Measurements from ENCODE around the gene SCYGR7. TPM values are rescaled to one million over a fixed set of nuclear protein-coding genes. Genes with fewer than 3 reads are reported as not detected.
A peak's percentile ranks its signal among the peaks of the same experiment; 100 is the strongest.
"Not testable (repeated sequence)": the region's sequence is repeated elsewhere in the genome, so short reads cannot be mapped to it uniquely, and the experiment has no call there.

The SCYGR7 gene, protein sequence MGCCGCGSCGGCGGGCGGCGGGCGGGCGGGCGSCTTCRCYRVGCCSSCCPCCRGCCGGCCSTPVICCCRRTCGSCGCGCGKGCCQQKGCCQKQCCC
- polyA plus RNA-seq (2012; ENCODE audit: insufficient read depth, insufficient read length), result not detected

DNA sequence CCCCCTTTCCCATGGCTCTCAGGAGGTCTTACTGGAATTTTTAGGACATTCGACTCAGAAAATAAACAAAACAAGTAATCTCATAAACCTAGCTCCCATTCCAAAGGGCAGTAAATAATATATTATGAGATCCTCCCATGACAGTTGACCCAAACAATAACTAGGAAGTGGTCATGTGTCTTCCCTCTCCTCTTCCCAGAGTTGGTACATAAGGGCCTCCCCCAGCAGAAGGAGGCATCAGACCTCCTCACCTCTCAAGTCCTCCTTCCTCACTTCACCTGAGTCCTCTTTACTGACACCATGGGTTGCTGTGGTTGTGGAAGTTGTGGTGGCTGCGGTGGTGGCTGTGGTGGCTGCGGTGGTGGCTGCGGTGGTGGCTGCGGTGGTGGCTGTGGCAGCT lies at the start of gene SCYGR7:
Gene SCYGR7, plus strand, starts transcription at position 301 of the 400 bp plus-strand sequence. Its CDS starts 0 bp downstream, at position 301.
- no peak within 1 kb of the TSS for H3K4me3 ChIP-seq (ENCODE audit: low read length)
- no peak for DNase-seq (ENCODE audit: low read depth, low spot score)

DNA sequence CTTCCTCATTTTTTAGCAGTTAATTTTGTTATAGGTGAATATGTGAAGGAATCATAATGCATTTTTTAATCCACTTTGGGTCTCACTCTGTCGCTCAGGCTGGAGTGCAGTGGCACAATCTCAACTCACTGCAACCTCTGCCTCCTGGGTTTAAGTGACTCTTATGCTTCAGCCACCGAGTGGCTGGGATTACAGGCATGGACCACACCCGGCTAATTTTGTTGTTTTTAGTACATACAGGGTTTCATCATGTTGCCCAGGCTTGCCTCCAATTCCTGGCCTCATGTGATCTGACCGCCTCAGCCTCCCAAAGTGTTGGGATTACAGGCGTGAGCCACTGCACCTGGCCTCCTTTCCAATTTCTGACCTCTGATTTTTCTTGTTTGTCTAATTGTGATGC lies 43.9 kb upstream of the SCYGR7 start:
- no peak for DNase-seq (ENCODE audit: low read depth, low spot score)
- no peak overlapping the region for H3K4me3 ChIP-seq (ENCODE audit: low read length)

GRCh38 chr2:227687189-227687588 lies 40.9 kb upstream of the SCYGR7 start:
- no peak overlapping the region for H3K4me3 ChIP-seq (ENCODE audit: low read length)
- DNase-seq (ENCODE audit: low read depth, low spot score), result no peak

- no peak overlapping the region for H3K4me3 ChIP-seq (ENCODE audit: low read length)
- no peak for DNase-seq (ENCODE audit: low read depth, low spot score)
Observed at GRCh38 chr2:227696990-227697679, 31.0 kb upstream of the SCYGR7 start.

DNA sequence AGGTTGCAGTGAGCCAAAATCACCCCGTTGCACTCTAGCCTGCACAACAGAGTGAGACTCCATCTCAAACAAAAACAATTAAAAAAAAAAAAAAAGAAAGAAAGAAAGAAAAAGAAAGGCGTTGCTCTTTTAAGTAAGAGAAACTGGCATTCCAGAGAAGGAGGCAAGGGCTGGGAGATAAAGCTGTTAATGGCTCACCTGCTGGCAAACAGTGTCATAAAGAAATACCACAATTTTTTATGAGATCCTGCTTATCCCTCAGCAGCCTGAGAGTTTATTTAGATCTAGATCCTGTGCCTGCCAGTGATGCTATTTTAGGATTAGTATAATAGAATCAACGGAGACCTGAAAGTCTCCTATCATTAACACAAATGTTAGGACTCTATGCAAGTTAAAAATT lies 26.6 kb upstream of the SCYGR7 start:
- no peak overlapping the region for H3K4me3 ChIP-seq (ENCODE audit: low read length)
- DNase-seq (ENCODE audit: low read depth, low spot score), result no peak

DNA sequence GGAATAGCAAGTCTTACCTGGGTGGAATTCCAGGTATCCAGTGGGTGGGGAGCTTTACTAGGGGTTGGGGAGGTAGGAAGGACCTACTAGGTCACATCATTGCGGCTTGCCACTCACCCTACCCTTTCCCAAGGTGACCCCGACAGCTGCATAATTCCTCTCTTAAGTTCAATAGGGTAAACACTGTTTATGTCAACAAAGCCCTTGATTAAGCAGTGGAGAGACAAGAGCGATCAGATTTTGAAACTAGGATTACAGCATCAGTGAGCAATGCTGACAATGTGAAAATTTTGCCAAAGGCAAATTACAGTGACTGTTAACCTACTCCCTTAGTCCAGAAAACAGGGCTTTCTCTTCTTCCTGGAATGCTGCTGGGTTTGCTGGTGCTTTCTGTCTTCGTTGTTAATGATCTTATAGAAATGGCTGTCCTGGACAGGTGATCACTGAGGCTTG lies 24.8 kb upstream of the SCYGR7 start:
- DNase-seq (ENCODE audit: low read depth, low spot score), result no peak
- no peak overlapping the region for H3K4me3 ChIP-seq (ENCODE audit: low read length)

DNA sequence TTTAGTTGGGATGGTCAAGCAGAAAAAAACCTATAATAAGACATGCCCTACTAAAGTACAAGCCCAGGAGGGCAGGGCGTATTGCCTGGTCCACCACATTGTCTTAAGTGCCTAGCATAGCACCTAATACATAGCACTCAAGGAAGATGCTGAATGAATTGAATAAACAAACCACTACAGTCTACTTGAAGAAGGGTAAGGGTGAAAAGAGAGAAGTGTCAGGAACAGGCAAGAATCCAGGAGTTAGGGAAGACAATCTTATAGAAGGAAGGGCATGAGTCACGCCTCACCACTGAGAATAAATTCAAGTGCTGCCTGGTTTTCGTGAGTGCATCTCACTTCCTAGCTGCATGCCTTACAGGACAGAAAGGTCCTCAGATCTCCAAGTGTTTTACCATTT lies 24.2 kb upstream of the SCYGR7 start:
- no peak for DNase-seq (ENCODE audit: low read depth, low spot score)
- no peak overlapping the region for H3K4me3 ChIP-seq (ENCODE audit: low read length)

DNA sequence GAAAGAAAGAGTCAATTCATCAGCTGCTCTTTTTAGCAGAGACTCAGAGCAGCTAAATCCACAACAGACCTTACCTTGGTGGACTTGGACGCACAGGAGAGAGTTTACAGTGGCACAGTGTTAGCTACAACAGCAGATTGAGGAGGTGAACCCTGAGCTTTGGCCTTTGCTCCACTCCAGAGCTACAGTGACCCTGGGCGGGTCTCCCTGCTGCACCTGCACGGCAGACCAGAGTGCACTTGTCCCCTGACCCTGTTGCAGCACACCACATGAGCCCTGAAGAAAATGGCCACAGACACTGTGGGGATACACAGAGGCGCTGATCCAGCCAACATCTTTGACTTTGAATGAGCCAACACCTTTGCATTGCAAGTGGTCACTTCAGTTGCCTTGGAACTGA lies 21.3 kb upstream of the SCYGR7 start:
- no peak for DNase-seq (ENCODE audit: low read depth, low spot score)
- H3K4me3 ChIP-seq (ENCODE audit: low read length), result no peak overlapping the region

DNA sequence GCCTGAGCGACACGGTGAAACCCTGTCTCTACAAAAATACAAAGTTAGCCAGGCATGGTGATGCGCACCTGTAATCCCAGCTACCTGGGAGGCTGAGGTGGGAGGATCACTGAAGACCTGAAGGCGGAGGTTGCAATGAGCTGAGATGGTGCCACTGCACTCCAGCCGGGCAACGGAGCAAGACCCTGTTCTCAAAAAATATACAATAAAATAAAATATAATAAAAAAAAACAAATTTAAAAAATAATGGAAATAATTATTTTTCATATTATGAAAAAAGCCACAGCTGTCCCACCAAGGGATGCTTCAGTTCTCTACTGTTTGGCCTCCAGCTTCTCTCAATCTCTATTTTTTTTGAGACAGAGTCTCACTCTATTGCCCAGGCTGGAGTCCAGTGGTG lies 20.7 kb upstream of the SCYGR7 start:
- H3K4me3 ChIP-seq (ENCODE audit: low read length), result no peak overlapping the region
- no peak for DNase-seq (ENCODE audit: low read depth, low spot score)

DNA sequence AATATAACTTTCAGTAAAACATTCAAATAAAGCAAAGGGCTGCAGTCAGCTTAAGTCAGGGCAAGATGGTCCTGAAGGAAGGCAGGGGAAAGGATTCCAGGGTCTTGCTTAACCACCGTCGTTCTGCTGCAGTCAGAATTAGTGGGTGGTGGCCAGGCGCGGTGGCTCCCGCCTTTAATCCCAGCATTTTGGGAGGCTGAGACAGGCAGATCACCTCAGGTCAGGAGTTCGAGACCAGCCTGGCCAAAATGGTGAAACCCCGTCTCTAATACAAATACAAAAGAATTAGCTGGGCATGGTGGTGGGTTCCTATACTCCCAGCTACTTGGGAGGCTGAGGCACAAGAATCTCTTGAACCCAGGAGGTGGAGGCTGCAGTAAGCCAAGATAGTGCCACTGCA lies 17.1 kb upstream of the SCYGR7 start:
- no peak overlapping the region for H3K4me3 ChIP-seq (ENCODE audit: low read length)
- DNase-seq (ENCODE audit: low read depth, low spot score), result no peak

DNA sequence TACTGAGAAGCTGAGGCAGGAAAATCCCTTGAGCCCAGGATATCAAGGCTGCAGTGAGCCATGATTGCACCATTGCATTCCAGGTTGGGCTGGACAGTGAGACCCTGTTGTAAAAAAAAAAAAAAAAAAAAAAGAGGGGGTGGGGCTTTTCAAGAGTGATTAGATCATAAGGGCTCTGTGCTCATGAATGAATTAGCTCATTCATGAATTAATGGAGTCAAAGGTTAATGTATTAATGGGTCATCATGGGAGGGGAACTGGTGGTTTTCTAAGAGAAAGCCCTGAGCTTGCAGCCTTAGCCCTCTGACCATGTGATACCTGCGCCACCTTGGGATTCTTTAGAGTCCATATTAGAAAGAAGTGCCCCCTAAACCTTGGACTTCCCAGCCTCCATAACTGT lies 14.8 kb upstream of the SCYGR7 start:
- no peak for DNase-seq (ENCODE audit: low read depth, low spot score)
- no peak overlapping the region for H3K4me3 ChIP-seq (ENCODE audit: low read length)

DNA sequence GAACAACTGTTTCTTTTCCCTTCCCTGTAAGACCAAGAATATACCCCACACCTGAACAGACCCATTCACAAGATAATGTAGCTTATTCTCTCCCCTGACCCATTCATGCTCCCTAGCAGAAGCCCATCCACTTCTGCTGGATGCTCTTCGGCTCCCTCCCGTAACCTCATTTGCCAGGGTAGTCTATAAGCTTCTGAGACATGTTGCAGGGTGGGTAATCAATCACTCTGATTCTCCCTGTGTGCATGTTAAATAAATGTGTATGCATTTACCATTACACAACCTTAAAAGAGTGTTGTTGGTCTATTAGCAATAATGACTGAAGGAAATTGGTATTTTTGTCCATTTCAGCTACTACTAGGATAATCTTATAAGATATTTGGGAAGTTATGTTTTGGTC lies 11.6 kb upstream of the SCYGR7 start:
- DNase-seq (ENCODE audit: low read depth, low spot score), result no peak
- H3K4me3 ChIP-seq (ENCODE audit: low read length), result no peak overlapping the region

DNA sequence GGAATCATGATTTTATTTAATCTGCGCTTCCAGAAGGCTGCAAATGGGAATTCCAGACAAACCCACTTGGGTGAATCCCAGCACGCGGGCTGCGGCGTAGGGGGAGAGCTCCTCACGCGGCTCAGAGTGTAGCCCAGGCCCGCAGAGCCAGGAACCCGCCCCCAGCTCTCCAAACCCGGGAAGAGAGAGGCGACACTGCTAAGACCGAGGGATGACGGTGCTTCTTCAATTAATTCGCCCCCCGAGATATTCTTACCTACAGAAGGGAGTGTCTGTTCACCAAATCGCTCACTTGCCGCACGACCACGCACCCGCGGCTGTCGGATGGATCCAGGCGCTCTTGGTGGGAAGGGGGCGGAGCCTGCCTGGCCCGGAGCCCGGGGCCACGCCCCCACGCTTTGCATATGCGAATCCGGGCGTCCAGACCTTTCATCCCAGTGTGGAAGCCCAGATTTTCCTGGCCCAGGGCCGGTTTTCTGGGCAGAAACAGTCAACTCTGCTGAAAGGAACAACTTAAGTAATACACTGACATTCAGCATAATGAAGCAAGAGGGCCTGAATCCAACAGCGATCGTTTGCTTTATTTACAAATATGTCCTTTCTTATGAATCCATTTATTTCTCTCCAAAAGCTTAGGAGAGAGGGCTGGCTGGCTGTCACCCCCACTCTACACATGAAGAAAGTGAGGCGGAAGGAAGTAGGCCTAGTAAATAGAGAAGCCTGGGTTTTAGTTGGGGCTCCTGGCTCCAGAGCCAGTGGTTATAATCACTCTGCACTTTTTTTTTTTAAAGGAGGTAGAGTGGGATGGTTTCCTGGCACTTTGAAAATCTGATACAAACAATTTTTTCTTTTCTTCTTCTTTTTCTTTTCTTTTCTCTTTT lies 10.2 kb upstream of the SCYGR7 start, which contains the start of gene SLC19A3:
Gene SLC19A3, minus strand, starts transcription at position 342 of the 881 bp plus-strand sequence. CDS start 15,710 bp downstream, outside the sequence.
- H3K4me3 ChIP-seq (ENCODE audit: low read length), result no peak within 1 kb of the TSS
- no peak for DNase-seq (ENCODE audit: low read depth, low spot score)

DNA sequence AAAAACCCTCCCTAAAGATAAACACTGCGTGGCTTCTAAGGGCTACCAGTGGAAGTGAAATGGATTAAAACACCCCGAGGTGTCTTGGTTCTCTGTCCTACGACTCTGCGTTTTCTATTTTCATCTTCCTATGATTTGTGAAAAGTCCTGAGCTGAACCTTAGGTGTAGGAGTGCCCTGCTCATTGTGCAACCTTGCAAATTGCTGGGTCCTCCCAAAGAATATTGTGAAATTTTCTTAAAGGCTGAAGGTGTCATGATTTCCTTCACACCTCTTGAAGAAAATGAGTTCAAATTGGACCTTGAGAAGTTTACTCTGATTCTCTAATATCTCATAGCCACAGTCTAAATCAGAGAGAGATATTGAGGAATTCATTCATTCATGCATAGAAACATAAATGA lies 8.5 kb upstream of the SCYGR7 start:
- DNase-seq (ENCODE audit: low read depth, low spot score), result no peak
- no peak overlapping the region for H3K4me3 ChIP-seq (ENCODE audit: low read length)

GRCh38 chr2:227720680-227721079 lies 7.5 kb upstream of the SCYGR7 start:
- H3K4me3 ChIP-seq (ENCODE audit: low read length), result no peak overlapping the region
- no peak for DNase-seq (ENCODE audit: low read depth, low spot score)

- DNase-seq (ENCODE audit: low read depth, low spot score); H3K4me3 ChIP-seq (ENCODE audit: low read length): not testable (repeated sequence)
Observed at GRCh38 chr2:227722821-227723220, 5.3 kb upstream of the SCYGR7 start.

DNA sequence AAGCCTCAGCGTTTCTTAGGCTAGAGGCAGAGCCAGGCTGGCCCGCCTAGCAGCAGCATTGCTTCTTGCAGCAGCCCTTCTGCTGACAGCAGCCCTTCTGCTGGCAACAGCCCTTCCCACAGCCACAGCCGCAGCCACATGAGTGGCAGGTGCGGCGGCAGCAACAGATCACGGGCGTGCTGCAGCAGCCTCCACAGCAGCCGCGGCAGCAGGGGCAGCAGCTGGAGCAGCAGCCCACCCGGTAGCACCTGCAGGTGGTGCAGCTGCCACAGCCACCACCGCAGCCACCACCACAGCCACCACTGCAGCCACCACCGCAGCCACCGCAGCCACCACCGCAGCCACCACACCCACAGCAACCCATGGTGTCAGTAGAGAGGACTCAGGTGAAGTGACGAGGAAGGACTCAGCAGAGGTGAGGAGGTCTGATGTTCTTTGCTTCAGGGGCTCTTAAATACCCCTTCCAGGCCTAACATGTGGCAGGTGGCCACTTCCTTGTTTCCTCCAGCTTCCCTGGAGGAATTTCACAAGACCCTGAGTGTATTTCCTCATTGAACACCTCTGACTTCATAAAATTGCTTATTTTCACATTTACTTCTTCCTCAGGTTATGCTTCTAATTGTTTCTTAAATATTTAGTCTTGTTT lies 3.6 kb upstream of the SCYGR7 start, which contains the start of gene SCYGR6:
Gene SCYGR6, minus strand, starts transcription at position 364 of the 646 bp plus-strand sequence. Its CDS starts 0 bp downstream, at position 364.
- DNase-seq (ENCODE audit: low read depth, low spot score), result peak; percentile 17

DNA sequence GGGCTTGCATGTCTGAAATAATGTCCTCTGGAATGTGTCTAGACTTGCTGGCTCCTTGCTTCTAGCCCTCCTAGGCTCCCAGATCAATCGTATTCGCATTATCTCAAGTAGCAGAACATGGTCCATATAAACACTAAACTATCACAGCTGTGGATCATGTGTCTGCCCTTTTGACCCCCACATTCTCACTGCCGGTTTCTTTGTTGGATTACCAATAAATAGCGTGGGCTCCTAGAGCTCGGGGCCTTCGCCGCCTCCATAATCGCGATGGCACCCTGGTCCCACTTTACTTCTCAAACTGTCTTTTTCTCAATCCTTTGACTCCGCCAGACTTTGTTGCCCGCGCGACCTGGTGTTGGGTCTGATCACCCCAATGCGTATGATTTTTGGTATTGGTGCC lies 11.2 kb downstream of the SCYGR7 start:
- no peak overlapping the region for H3K4me3 ChIP-seq (ENCODE audit: low read length)
- DNase-seq (ENCODE audit: low read depth, low spot score), result no peak

More for the DNA sequence above, 3.6 kb upstream of the SCYGR7 start, which contains the start of gene SCYGR6:
- H3K4me3 ChIP-seq (ENCODE audit: low read length), result no peak within 1 kb of the TSS

DNA sequence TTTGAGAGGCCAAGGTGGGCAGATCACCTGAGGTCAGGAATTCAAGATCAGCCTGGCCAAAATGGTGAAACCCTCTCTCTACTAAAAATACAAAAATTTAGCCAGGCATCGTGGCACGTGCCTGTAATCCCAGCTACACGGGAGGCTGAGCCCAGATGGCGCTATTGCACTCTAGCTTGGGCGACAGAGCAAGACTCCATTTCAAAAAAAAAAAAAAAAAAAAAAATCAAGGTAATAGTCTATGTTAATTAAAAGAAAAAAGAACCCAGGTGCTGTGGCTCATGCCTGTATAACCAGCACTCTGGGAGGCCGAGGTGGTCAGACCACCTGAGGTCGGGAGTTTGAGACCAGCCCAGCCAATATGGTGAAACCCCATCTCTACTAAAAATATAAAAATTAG lies 12.6 kb downstream of the SCYGR7 start:
- not testable (repeated sequence) for H3K4me3 ChIP-seq (ENCODE audit: low read length); DNase-seq (ENCODE audit: low read depth, low spot score)

All from Jurkat, Clone E6-1 (cell line).